Erythroblast (primary cell): ENCODE results near the gene IPPK.

Source experiments
- GATA1 ChIP-seq: IDR thresholded peaks from 2 replicates; pipeline ENCODE4 v1.6.1; 2011; ENCODE audit warnings: low read depth, mild to moderate bottlenecking, control low read depth, low read length, moderate library complexity
- POLR2A ChIP-seq: IDR thresholded peaks from 2 replicates; pipeline ENCODE4 v1.6.1; 2011; ENCODE audit warnings: mild to moderate bottlenecking, low read length

DNA sequence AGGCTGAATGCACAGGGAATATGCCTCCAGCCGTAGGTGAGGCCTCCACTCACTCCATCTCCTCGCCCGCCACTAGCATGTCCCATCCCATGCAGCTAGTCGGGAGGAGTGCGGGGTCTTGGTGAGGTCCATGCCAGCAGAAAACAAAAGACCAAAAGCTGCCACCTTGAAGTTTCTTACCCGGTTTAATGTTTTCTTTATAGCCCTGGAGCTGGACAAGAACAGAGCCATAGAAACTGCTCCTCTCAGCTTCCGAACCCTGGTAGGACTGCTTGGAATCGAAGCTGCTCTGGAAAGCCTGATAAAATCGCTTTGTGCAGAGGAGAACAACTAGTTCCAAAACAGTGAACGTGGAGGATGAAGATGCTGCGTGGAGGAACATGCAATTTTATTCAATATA is 57.1 kb downstream of the IPPK start:
- TF ChIP-seq POLR2A (no peak), GATA1 (no peak)
